ENCODE results near the gene IL1RAPL2. TPM values are rescaled to one million over a fixed set of nuclear protein-coding genes. Genes with fewer than 3 reads are reported as not detected.

Gene IL1RAPL2
- total RNA-seq, 2 experiments from 2014 or later = not detected

GRCh38 chrX:105527759-105528158 lies 961.8 kb downstream of the IL1RAPL2 start:
- Mint-ChIP-seq H3K27me3 (ENCODE audit: low read depth) (no peaks in the 10 kb centered on the region), H3K9me3 (ENCODE audit: insufficient read depth) (no peaks in the 10 kb centered on the region), H3K36me3 (ENCODE audit: low read depth) (no peaks in the 10 kb centered on the region), H3K27ac (no peak overlapping the region), H3K4me3 (no peak overlapping the region), H3K4me1 (ENCODE audit: low read depth) (no peaks in the 10 kb centered on the region)
- ATAC-seq (no peak), DNase-seq (no peak)
- POLR2A ChIA-PET = no interaction called here
- CTCF ChIA-PET = no interaction called here

DNA sequence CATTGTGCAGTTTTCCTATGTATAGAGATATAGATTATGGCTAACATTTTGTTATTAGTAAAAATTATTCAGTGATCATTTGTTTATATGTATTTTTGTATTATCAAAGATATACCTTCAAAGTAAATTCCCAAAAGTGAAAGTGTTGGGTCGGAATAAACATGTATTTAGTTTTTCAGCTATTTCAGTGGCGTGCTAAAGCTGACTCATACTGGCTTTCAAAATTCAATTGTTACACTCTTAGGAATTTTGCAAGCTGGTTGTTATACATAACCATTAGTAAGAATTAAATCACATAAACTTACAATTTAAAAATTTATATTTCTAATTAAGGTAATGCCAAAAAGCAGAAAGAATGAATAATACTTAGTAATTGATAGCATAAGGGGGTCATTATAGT lies 968.0 kb downstream of the IL1RAPL2 start:
- no peak overlapping the region for H3K27ac Mint-ChIP-seq
- no peaks in the 10 kb centered on the region for H3K27me3 Mint-ChIP-seq (ENCODE audit: low read depth)
- ATAC-seq = no peak
- H3K4me1 Mint-ChIP-seq (ENCODE audit: low read depth) = no peaks in the 10 kb centered on the region
- ChIA-PET POLR2A (no interaction called here), CTCF (no interaction called here)
- no peak overlapping the region for H3K4me3 Mint-ChIP-seq
- H3K9me3 Mint-ChIP-seq (ENCODE audit: insufficient read depth) = no peaks in the 10 kb centered on the region
- H3K36me3 Mint-ChIP-seq (ENCODE audit: low read depth) = no peaks in the 10 kb centered on the region
- DNase-seq = no peak

- ChIA-PET CTCF (no interaction called here), POLR2A (no interaction called here)
- no peak for DNase-seq
- no peak overlapping the region for H3K4me3 Mint-ChIP-seq
- no peaks in the 10 kb centered on the region for H3K36me3 Mint-ChIP-seq (ENCODE audit: low read depth)
- H3K27me3 Mint-ChIP-seq (ENCODE audit: low read depth) = no peaks in the 10 kb centered on the region
- no peaks in the 10 kb centered on the region for H3K4me1 Mint-ChIP-seq (ENCODE audit: low read depth)
- H3K27ac Mint-ChIP-seq = no peak overlapping the region
- no peak for ATAC-seq
- peaks cover 3% of the 10 kb centered on the region for H3K9me3 Mint-ChIP-seq (ENCODE audit: insufficient read depth)
These were observed 977.3 kb downstream of the IL1RAPL2 start for GRCh38 chrX:105543283-105543682.

- Mint-ChIP-seq H3K9me3 (ENCODE audit: insufficient read depth) (no peaks in the 10 kb centered on the region), H3K4me3 (no peak overlapping the region), H3K36me3 (ENCODE audit: low read depth) (no peaks in the 10 kb centered on the region), H3K27me3 (ENCODE audit: low read depth) (no peaks in the 10 kb centered on the region), H3K27ac (no peak overlapping the region), H3K4me1 (ENCODE audit: low read depth) (no peaks in the 10 kb centered on the region)
- POLR2A ChIA-PET = no interaction called here
- ATAC-seq (no peak), DNase-seq (no peak)
- CTCF ChIA-PET = no interaction called here
These were observed 984.2 kb downstream of the IL1RAPL2 start for GRCh38 chrX:105550043-105550663.

GRCh38 chrX:105552395-105552794 lies 986.4 kb downstream of the IL1RAPL2 start:
- ChIA-PET POLR2A (no interaction called here), CTCF (no interaction called here)
- DNase-seq (no peak), ATAC-seq (no peak)
- no peaks in the 10 kb centered on the region for H3K4me1 Mint-ChIP-seq (ENCODE audit: low read depth)
- H3K9me3 Mint-ChIP-seq (ENCODE audit: insufficient read depth) = no peaks in the 10 kb centered on the region
- no peaks in the 10 kb centered on the region for H3K36me3 Mint-ChIP-seq (ENCODE audit: low read depth)
- no peak overlapping the region for H3K27ac Mint-ChIP-seq
- H3K27me3 Mint-ChIP-seq (ENCODE audit: low read depth) = no peaks in the 10 kb centered on the region
- H3K4me3 Mint-ChIP-seq = no peak overlapping the region

- H3K4me3 Mint-ChIP-seq = no peak overlapping the region
- no peak overlapping the region for H3K27ac Mint-ChIP-seq
- ChIA-PET POLR2A (no interaction called here), CTCF (no interaction called here)
- no peak for DNase-seq
- no peak for ATAC-seq
- H3K36me3 Mint-ChIP-seq (ENCODE audit: low read depth) = no peaks in the 10 kb centered on the region
- H3K4me1 Mint-ChIP-seq (ENCODE audit: low read depth) = no peaks in the 10 kb centered on the region
- H3K9me3 Mint-ChIP-seq (ENCODE audit: insufficient read depth) = no peaks in the 10 kb centered on the region
- H3K27me3 Mint-ChIP-seq (ENCODE audit: low read depth) = no peaks in the 10 kb centered on the region
These were observed 987.1 kb downstream of the IL1RAPL2 start for GRCh38 chrX:105553118-105553517.

- H3K36me3 Mint-ChIP-seq (ENCODE audit: low read depth) = no peaks in the 10 kb centered on the region
- no peaks in the 10 kb centered on the region for H3K4me1 Mint-ChIP-seq (ENCODE audit: low read depth)
- H3K4me3 Mint-ChIP-seq = no peak overlapping the region
- H3K9me3 Mint-ChIP-seq (ENCODE audit: insufficient read depth) = no peaks in the 10 kb centered on the region
- ATAC-seq (no peak), DNase-seq (no peak)
- POLR2A ChIA-PET = no interaction called here
- H3K27ac Mint-ChIP-seq = no peak overlapping the region
- CTCF ChIA-PET = no interaction called here
- no peaks in the 10 kb centered on the region for H3K27me3 Mint-ChIP-seq (ENCODE audit: low read depth)
These were observed 998.5 kb downstream of the IL1RAPL2 start for GRCh38 chrX:105564501-105564900.

DNA sequence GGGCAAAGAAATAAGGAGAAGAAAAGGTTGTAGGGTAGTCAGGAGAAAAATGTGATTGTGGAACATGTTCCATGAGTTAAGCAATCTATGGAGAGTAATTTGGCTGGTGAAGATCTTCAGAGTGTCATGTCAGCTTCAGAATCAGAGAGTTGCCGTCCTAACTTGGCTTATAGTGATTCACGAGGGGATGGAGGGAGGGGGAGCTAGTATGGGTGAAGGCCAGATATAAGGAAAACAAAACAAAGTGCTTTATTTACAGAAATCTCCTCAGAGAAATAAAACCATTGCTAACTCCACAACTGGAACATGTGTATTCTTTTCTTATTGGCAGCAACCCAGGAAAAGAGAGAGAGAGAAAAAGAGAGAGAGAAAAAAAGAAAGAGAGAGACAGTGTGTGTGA lies 999.9 kb downstream of the IL1RAPL2 start:
- DNase-seq (no peak), ATAC-seq (no peak)
- Mint-ChIP-seq H3K9me3 (ENCODE audit: insufficient read depth) (no peaks in the 10 kb centered on the region), H3K36me3 (ENCODE audit: low read depth) (no peaks in the 10 kb centered on the region), H3K27me3 (ENCODE audit: low read depth) (no peaks in the 10 kb centered on the region), H3K4me3 (no peak overlapping the region), H3K4me1 (ENCODE audit: low read depth) (no peaks in the 10 kb centered on the region), H3K27ac (no peak overlapping the region)
- ChIA-PET POLR2A (no interaction called here), CTCF (no interaction called here)

DNA sequence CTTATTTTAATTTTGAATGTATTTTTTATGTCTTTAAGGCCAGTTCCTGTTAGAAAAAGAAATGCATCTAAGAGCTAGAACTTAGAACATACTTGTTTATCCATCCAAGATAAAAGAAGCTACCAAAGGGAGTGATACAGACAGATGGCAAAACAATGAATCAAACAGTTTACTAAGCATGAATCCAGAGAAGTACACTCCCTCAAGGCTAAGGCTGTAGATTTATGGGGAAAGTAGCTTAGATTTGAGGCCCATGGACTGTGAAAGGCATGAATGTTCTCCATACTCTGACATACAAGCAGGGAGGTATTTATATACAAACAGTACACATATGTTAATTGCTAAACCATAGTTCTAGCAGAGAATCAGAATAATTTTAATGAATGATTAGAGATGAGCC lies 1001.1 kb downstream of the IL1RAPL2 start:
- Mint-ChIP-seq H3K36me3 (ENCODE audit: low read depth) (no peaks in the 10 kb centered on the region), H3K9me3 (ENCODE audit: insufficient read depth) (no peaks in the 10 kb centered on the region), H3K4me1 (ENCODE audit: low read depth) (no peaks in the 10 kb centered on the region), H3K27me3 (ENCODE audit: low read depth) (no peaks in the 10 kb centered on the region), H3K27ac (no peak overlapping the region), H3K4me3 (no peak overlapping the region)
- ATAC-seq (no peak), DNase-seq (no peak)
- POLR2A ChIA-PET = no interaction called here
- CTCF ChIA-PET = no interaction called here

- H3K27ac Mint-ChIP-seq = no peak overlapping the region
- no peaks in the 10 kb centered on the region for H3K27me3 Mint-ChIP-seq (ENCODE audit: low read depth)
- no peaks in the 10 kb centered on the region for H3K9me3 Mint-ChIP-seq (ENCODE audit: insufficient read depth)
- POLR2A ChIA-PET = no interaction called here
- ATAC-seq = no peak
- no peak overlapping the region for H3K4me3 Mint-ChIP-seq
- CTCF ChIA-PET = no interaction called here
- H3K4me1 Mint-ChIP-seq (ENCODE audit: low read depth) = no peaks in the 10 kb centered on the region
- DNase-seq = no peak
- H3K36me3 Mint-ChIP-seq (ENCODE audit: low read depth) = no peaks in the 10 kb centered on the region
These were observed 1042.7 kb downstream of the IL1RAPL2 start for GRCh38 chrX:105608745-105609144.

DNA sequence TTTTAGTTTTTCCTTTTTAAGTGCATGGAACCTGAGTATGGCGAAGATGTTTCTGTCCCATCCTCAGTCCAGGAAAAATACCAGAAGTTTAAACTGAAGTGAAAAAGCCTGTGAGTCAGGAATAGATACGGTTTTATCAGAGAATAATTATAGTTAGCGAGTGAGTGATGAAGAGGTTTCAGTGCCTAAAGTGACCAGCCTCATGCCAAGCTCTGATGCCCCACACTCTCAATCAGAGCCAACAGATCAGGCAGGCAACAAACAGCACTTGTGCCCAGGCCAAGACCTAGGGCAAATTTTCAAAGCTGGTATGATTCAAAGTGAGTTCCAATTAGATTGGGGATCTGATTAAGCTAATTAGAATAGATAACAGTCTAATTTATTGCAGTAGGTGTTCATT lies 1043.5 kb downstream of the IL1RAPL2 start:
- H3K4me1 Mint-ChIP-seq (ENCODE audit: low read depth) = no peaks in the 10 kb centered on the region
- POLR2A ChIA-PET = no interaction called here
- H3K4me3 Mint-ChIP-seq = no peak overlapping the region
- no peaks in the 10 kb centered on the region for H3K9me3 Mint-ChIP-seq (ENCODE audit: insufficient read depth)
- CTCF ChIA-PET = no interaction called here
- H3K27ac Mint-ChIP-seq = no peak overlapping the region
- DNase-seq (no peak), ATAC-seq (no peak)
- no peaks in the 10 kb centered on the region for H3K27me3 Mint-ChIP-seq (ENCODE audit: low read depth)
- H3K36me3 Mint-ChIP-seq (ENCODE audit: low read depth) = no peaks in the 10 kb centered on the region

GRCh38 chrX:105610411-105610810 lies 1044.4 kb downstream of the IL1RAPL2 start:
- Mint-ChIP-seq H3K36me3 (ENCODE audit: low read depth) (no peaks in the 10 kb centered on the region), H3K27me3 (ENCODE audit: low read depth) (no peaks in the 10 kb centered on the region), H3K27ac (no peak overlapping the region), H3K9me3 (ENCODE audit: insufficient read depth) (no peaks in the 10 kb centered on the region), H3K4me3 (no peak overlapping the region), H3K4me1 (ENCODE audit: low read depth) (no peaks in the 10 kb centered on the region)
- ATAC-seq = no peak
- ChIA-PET CTCF (no interaction called here), POLR2A (no interaction called here)
- no peak for DNase-seq

DNA sequence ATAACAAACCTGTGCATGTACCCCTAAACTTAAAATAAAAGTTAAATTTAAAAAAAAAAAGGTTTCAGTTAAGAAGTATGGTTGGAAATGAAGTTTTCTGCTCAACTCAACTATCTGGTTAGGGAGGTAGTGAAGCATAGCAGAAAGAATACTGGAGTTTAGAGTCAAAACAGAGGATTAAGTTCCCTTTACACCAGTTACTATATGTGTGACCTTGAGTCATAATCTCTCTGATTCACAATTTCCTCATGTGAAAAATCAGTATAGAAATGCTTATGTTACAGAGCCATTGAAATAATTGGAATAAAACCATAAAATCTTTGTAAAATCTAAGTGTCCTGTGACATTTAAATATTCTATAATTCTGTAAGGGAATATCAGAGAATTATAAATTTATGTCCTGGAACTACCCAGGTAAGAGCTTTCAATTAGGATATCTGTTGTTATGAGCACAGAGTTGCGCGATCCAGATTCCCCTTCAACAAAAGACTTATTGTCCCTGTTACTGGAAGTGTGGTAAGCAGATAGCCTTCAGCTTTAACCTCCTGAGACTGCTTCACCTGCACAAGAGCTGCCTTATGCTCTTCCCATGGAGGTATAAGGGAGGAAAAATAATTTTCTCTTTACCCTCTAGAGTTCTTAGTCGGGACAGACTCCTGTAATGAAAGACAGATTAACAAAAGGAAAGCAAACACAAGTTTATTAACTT lies 1052.5 kb downstream of the IL1RAPL2 start:
- Mint-ChIP-seq H3K27ac (no peak overlapping the region), H3K4me3 (no peak overlapping the region), H3K9me3 (ENCODE audit: insufficient read depth) (no peaks in the 10 kb centered on the region), H3K27me3 (ENCODE audit: low read depth) (no peaks in the 10 kb centered on the region), H3K36me3 (ENCODE audit: low read depth) (no peaks in the 10 kb centered on the region), H3K4me1 (ENCODE audit: low read depth) (no peaks in the 10 kb centered on the region)
- ATAC-seq (no peak), DNase-seq (no peak)
- CTCF ChIA-PET = no interaction called here
- POLR2A ChIA-PET = no interaction called here
